Measurements from ENCODE around the gene NAB1. TPM values are rescaled to one million over a fixed set of nuclear protein-coding genes. Genes with fewer than 3 reads are reported as not detected.
"Not testable (repeated sequence)": the region's sequence is repeated elsewhere in the genome, so short reads cannot be mapped to it uniquely, and the experiment has no call there.

Gene NAB1
- total RNA-seq, 1 donor from 2014 or later = 39.9 TPM

- TF ChIP-seq CTCF (IDR thresholded peaks at IDR 0.05) = no peak
- intact Hi-C loops (cut with DNase I) = no loop called here
- Histone ChIP-seq H3K27me3 (ENCODE audit: low read depth) (no peaks in the 10 kb centered on the region), H3K4me1 (no peaks in the 10 kb centered on the region), H3K4me3 (no peak overlapping the region), H3K27ac (no peak overlapping the region), H3K36me3 (no peaks in the 10 kb centered on the region), H3K9me3 (no peaks in the 10 kb centered on the region)
- ATAC-seq = no peak
- no peak for DNase-seq
Measured at GRCh38 chr2:190607657-190608357, 41.1 kb upstream of the NAB1 start.

GRCh38 chr2:190608863-190609262 is 40.0 kb upstream of the NAB1 start:
- H3K4me3 ChIP-seq; H3K36me3 ChIP-seq; ATAC-seq; H3K4me1 ChIP-seq; H3K27ac ChIP-seq; H3K27me3 ChIP-seq (ENCODE audit: low read depth); DNase-seq; H3K9me3 ChIP-seq; intact Hi-C loops (cut with DNase I): not testable (repeated sequence)

GRCh38 chr2:190609397-190609796 is 39.5 kb upstream of the NAB1 start:
- ATAC-seq; H3K4me3 ChIP-seq; H3K9me3 ChIP-seq; H3K36me3 ChIP-seq; H3K27me3 ChIP-seq (ENCODE audit: low read depth); DNase-seq; H3K4me1 ChIP-seq; H3K27ac ChIP-seq; intact Hi-C loops (cut with DNase I): not testable (repeated sequence)

GRCh38 chr2:190610528-190610927 is 38.4 kb upstream of the NAB1 start:
- H3K4me3 ChIP-seq; intact Hi-C loops (cut with DNase I); H3K36me3 ChIP-seq; ATAC-seq; H3K27me3 ChIP-seq (ENCODE audit: low read depth); DNase-seq; H3K4me1 ChIP-seq; H3K9me3 ChIP-seq; H3K27ac ChIP-seq: not testable (repeated sequence)

GRCh38 chr2:190615555-190616200 is 33.2 kb upstream of the NAB1 start:
- Histone ChIP-seq H3K27ac (no peak overlapping the region), H3K4me1 (no peaks in the 10 kb centered on the region), H3K36me3 (no peaks in the 10 kb centered on the region), H3K9me3 (no peaks in the 10 kb centered on the region), H3K27me3 (ENCODE audit: low read depth) (no peaks in the 10 kb centered on the region), H3K4me3 (no peak overlapping the region)
- ATAC-seq (no peak), DNase-seq (no peak)
- intact Hi-C loops (cut with DNase I) = no loop called here
- no peak for TF ChIP-seq CTCF (IDR thresholded peaks at IDR 0.05)

GRCh38 chr2:190618030-190618429 is 30.9 kb upstream of the NAB1 start:
- no peaks in the 10 kb centered on the region for H3K4me1 ChIP-seq
- no peaks in the 10 kb centered on the region for H3K27me3 ChIP-seq (ENCODE audit: low read depth)
- no peaks in the 10 kb centered on the region for H3K36me3 ChIP-seq
- no peaks in the 10 kb centered on the region for H3K9me3 ChIP-seq
- no peak for DNase-seq
- H3K27ac ChIP-seq = no peak overlapping the region
- ATAC-seq = no peak
- intact Hi-C loops (cut with DNase I) = no loop called here
- no peak for TF ChIP-seq CTCF (IDR thresholded peaks at IDR 0.05)
- no peak overlapping the region for H3K4me3 ChIP-seq

GRCh38 chr2:190625691-190626090 is 23.2 kb upstream of the NAB1 start:
- H3K4me1 ChIP-seq = peaks cover 17% of the 10 kb centered on the region
- intact Hi-C loops (cut with DNase I) = no loop called here
- no peaks in the 10 kb centered on the region for H3K9me3 ChIP-seq
- TF ChIP-seq CTCF (IDR thresholded peaks at IDR 0.05) = no peak
- no peak overlapping the region for H3K4me3 ChIP-seq
- no peaks in the 10 kb centered on the region for H3K27me3 ChIP-seq (ENCODE audit: low read depth)
- ATAC-seq (no peak), DNase-seq (no peak)
- no peaks in the 10 kb centered on the region for H3K36me3 ChIP-seq
- H3K27ac ChIP-seq = no peak overlapping the region

Measured in lower lobe of right lung (tissue), 2 donors.